IPS-NIHi7 (cell line): ENCODE results near the gene SCN5A.

Experiments used
- DNase-seq: peaks from one replicate; pipeline ENCODE4 v3.0.0; 2012; ENCODE audit warnings: mixed read lengths; ENCODE audit errors: extremely low spot score

The SCN5A gene

DNA sequence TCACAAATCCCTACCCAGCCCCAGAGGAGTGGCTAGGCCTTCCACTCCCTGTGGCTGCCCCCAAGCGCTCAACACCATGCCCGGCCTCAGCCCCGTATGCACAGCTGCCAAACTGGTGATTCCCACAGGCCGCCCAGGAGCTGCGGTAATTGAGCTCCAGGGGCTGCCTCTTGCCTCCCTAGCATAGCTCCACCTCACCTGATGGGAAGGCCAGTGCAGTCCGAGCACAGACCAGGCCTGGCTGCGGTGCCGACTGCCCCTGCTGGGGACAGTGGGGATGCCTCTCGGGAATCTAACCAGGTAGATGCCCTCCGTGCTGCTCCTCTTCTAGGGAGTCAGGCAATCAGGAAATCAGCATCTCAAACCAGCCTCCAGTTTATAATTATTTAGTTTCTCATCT is 25.9 kb downstream of the SCN5A start:
- DNase-seq, result peak; percentile 80

DNA sequence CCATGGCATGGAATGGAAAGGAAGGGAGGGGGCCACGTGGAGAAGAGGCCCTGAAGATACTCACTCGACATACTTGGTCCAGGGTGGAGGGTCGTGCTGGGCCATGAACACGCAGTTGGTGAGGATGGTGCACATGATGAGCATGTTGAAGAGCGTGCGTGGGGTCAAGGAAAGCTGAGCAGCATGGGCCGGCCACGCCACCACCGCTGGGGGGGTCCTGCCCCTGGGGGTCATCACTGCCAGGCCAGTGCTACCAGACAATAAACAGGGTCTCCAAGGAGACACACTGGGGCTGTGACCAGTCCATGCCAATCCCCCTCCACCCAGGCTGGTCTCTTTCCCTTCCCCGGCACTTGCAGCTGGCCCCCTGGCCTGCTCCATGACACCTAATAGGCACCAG is 27.2 kb downstream of the SCN5A start:
- no peak for DNase-seq

DNA sequence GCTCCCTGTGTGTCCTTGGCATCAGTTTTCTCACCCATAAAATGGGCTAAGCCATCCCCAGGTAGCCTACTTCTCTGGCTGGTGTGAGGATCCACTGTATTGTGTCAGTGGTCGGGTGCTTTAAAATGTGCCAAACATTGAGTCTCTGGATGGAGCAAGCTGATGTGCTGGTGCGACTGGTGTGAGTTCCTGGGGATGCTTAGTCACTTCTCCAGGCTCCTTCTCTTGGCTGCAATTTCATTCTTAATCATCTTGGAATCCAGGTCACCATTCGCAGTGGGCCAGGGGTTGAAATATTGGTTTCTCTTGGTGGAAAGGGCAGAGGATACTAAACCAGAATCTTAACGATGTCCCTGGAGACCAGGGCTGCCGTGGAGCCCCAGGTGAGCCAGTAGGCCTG is 29.3 kb downstream of the SCN5A start:
- DNase-seq, result no peak

DNA sequence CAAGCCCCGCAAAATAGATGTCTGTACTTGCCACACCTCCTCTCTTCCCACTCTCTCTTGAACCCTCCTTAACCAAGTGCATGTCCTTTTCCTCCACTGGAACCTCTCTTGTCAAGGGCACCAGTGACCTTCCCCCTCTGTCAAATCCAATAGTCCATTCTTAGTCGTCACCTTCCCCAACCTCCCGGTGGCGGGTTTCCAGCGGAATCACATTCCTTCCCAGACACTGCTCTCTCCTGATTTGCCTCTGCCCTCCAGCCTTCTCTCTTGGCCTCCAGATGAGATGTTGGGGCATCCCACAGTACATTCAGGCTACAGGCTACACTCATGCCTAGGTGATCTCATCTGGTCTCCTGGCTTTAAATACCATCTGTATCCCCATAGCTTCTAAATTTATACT is 31.1 kb downstream of the SCN5A start:
- no peak for DNase-seq

DNA sequence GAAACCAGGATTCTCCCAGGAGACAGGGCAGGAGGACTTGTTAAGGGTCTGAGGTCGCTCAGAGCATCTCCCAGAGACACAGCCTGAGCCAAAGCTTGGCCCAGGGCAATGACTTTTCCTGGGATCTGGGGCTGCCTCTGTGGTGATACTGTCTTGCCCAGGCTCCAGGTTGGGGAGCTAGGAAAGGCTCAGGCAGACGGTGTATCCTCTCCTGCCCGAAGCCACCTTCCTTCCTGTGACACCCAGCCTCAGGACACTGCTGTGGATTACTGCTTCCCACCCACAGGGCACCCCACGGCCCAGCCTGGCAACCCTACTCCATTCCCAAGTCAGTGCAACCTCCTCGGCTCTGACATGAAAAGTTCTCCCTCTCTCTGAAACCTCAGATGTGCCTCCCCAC is 31.9 kb downstream of the SCN5A start:
- DNase-seq, result no peak

DNA sequence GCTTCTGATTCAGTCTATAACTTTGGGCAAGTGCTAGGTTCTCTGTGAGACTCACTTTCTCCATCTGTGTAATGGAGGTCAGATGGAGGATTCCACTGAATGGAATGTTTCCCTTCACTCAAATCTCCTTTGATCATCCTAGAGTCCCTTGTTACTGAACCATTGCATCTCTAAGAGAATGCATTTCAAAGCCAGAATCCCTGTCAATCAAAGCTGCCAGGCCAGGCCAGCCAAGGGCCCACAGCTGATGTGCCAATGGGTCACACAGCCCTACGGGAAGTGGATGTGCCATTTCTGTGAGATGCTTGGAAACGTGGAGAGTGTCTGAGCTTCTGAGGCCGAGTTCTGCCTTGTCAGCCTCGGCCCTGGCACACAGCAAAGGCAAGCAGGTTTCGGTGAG is 32.4 kb downstream of the SCN5A start:
- DNase-seq, result no peak

DNA sequence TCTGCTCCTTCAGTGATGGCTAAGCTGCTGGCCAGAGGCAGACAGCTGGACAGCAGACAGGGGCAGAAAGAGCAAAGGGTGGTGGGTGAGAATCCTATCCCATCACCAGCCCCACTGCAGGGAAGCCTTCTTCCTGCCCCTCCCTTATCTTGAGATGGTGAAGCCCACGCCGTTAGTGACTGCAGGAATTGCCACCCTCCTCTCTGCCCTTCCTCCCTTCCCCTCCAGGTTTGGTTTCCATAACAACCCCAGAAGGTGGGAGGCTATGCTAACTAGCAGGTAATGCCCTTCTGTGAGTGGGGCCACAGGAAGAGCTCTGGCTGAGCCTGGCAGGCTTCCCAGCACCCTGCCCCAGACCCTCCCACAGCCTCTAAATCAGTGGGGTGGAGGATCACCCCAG is 32.8 kb downstream of the SCN5A start:
- DNase-seq, result no peak

DNA sequence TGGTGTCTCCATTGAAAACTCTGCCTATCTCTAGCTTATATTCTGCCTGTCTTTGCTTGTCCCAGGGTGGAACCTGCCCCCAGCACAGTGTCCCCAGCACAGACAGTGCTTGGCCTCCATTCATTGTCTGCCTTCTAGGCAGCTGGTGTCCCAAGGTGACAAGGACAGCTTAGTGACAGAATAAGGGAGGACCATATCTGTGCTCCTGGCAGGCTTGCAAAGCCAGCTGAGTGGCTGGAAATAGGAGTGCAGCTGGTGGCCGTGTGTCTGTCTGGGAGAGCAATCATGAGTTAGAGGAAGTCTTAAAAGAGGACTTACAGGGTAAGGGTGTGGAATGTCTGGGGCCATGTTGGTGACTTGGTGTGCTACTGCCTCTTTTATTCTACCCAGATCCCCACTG is 33.4 kb downstream of the SCN5A start:
- no peak for DNase-seq

DNA sequence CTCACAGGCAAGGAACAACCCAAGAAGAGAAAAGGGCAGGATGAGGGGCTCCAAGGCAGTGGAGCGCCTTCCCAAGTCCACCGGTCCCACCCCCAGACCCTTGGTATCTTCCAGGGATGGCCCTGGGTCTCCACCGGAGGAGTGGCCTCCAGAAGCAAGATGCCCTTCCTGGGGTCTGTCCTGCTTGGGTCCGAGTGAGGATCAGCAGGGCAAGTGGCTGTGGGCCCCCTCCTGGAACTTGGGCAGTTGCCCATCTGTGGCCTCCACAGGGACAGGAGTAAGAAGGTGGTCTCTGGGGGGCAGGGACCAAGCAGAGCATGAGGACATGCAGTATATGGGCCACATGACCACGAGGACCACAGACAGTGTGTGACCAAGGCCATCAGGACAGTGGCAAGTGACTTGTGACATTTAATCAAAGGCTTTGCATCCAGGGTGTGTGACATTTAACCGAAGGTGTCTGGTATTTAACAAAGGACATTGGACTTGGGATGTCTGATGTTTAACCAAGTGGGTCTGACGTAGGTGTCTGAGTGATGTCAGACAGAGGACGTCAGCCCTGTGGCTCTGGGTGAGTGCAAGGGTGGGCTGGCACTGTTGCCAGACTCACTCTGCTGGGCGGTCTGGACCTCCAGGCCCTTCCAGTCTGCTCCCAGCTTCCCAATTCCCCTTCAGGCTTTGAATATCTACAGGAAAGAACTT is 34.7 kb downstream of the SCN5A start:
- DNase-seq, result no peak

DNA sequence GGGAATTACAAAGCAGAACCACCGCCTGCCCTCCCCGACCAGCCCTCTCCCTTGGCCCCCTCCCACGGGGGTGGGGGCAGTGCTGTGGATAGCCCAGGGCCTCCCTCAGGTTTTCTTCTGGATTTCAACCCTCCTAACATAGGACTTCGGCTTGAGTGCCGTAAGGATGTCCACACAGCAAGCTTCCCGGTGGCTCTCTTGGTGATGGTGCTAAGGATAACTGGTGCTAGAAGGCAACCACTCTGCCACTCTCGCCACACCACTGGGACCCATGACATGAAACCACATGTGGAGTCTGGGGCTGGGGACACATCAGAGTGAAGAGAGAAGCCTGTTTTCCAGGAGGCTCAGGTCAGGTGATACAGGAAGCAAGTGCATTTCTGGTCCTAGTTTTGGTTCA is 35.4 kb downstream of the SCN5A start:
- no peak for DNase-seq

DNA sequence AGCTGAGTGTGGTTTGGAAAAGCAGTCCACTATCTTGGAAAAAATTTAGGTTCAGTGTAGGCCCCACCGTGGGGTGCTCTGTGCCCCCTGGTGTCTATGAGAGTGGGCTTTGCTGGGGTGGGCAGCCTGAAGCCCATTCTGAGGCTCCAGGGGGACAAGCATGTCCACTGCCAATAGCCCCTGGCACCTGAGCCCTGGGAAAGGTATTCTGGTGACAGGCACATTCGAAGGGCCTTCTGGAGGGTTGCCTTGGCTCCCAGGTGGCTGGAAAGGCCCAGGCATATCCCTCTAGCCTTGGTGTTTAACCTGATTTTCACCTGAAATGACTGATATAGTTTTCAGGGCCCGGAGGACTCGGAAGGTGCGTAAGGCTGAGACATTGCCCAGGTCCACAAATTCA is 36.1 kb downstream of the SCN5A start:
- DNase-seq, result no peak

DNA sequence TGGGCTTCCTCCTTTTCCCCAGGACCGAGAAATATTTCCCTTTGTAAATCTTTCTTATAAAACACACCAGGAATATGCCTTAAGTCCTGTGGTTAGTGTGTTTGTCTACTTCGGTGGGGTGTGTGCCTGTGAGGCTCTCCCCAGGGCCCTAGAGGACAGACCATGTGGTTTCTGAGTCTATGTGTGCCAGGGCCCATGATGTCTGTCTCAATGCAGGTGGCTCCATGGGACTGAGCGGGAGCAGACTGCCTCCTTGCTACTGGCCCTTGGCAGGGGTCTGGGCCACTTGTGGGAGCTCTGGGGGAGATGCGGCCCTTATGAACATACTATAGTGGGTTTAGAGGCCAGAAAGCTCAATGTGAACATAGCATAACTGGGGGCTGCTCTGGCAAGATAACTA is 37.6 kb downstream of the SCN5A start:
- no peak for DNase-seq

DNA sequence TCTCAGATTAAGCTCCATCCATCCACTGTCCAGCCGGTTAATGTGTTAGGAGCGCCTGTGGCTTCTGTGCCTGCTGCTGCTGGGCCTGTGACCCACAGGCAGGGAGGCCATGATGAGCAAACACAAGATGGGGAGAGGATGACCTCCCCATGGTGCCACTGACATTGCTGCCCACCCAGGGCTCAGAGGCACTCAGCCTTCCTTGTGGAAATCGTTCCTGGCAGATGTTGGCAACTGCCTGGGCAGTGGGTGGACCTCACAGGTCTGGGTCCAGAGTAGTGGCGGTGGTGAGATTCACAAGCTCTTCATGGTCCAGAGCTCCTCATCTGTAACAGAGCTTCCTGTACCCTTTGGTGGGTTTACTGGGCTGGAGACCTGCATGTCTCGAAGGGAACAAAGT is 38.6 kb downstream of the SCN5A start:
- no peak for DNase-seq

DNA sequence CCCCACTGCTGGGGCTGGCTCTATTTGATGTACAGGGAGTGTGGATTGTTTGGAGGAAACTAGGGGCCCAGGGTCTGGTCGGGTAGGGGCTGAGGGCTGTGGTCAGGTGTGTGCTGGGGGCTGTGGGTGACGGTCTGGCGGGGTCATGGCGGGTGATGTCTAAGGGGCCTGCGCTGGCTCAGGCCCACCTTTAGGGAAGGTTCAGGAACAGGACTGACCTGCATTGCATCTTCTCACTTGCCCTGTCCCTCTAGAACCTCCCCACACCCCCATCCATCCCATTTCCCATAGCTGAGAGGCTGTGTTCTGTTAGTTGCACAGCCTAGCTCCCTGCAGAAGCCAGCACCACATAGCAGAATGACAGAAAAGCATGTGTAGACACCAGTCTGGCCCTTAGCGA is 39.1 kb downstream of the SCN5A start:
- DNase-seq, result no peak

DNA sequence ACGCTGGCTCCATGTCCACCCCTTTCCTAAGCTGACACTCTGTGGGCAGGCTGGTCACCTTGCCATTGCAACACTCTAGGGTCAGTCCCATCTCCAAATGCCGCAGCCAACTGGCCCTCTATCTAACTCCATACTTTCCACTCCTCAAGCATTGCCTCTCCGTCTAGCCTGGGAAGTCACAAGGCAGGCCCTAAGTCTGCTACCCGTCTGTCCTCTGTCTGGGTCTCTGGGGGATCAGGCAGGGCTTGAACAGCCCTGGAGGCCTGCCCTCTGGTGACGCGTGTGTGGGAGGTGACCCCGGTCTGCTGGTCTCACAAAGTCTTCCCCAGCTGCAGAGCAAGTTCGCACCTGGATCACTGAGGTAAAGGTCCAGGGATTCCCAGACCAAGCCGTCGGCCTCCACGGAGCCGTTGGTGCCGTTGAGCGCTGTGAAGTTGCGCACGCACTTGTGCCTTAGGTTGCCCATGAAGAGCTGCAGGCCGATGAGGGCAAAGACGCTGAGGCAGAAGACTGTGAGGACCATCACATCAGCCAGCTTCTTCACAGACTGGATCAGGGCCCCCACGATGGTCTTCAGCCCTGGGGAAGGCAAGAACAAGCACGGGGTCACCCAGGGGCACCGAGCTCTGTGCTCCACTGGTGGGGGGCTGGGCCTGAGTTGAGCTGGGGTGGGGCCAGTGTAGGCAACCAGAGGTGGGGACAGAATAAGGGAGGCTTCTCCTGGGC is 39.9 kb downstream of the SCN5A start:
- DNase-seq, result no peak

DNA sequence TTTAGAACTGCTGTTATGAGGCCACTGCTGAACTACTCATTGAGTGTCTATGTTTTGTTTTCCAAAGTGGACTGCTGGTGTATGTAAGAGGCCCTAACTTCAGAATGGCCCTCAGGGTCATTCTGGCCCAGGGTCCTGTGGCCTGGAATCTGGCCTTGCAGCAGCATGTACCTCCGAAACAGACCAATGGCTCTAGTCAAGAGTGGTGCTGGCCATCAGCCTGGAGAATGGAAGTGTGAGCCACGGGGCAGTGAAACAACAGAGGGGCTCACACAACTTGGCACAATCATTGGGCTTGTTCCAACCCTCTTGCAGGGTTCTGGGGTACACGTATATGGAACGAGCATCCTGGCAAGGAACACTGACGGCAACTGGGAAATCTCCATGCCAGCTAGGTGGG is 40.5 kb downstream of the SCN5A start:
- no peak for DNase-seq

DNA sequence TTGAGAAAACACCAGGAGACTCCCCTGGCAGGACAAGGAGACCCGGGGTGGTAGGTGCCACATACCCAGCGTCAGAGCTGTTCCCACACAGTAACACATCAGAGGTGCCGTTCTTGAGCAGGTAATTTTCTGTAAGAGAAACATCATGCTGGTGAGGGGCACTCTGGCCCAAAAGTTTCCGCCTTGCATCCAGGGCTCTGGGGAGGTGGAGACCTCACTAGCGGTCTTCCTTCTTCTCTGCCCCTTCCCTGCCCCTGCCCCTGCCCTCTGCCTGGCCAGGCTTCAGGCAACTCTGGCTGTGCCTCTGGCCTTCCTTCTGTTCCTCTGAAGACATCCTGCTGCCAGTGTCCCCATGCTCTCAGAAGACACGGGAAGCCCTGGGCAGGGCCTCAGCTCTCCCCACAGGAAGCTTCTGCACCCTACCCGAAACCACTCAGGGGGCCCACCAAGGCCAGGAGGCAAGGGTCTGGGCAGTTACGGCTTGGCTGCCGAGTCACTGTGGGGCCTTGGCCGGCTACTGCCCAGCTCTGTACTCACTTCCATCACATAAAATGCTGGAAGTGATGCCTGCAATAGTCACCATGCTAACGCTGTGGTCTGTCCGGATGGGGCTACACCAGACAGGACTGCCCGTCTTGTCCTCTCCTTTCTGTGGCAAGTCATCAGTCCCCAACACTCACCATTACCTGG is 41.3 kb downstream of the SCN5A start:
- DNase-seq, result no peak

DNA sequence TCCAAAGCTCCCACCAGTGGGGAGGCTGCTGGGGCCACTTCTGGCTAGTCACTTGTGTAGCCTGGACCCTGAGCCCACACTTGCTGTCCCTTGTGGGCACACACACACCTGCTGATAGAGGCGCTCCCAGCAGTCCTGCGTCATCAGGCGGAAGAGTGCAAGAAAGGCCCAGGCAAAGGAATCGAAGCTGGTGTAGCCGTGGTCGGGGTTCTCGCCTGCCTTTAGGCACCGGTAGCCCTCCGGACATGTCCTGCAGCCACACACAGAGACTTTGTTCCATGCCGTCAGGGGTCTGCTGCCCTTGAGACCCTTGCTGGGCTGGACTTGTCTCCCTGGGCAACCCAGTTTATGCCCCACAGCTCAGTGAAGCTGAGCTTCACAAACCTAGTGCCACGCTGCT is 42.9 kb downstream of the SCN5A start:
- DNase-seq, result no peak

DNA sequence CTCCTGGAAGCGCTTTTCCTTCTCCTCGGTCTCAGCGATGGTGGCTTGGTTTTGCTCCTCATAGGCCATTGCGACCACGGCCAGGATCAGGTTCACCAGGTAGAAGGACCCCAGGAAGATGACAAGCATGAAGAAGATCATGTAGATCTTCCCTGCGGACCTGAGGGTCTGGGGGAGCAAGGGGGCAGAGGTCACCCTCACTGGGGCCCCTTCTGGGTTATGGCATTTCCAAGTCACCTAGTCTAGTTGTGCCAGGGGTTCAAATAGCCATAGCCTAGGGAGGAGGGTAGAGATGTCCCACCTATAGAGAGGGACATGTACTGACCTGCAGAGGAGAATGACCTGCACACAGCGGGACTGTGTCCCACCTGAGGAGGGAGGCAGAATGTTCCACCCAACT is 43.5 kb downstream of the SCN5A start:
- DNase-seq, result no peak

DNA sequence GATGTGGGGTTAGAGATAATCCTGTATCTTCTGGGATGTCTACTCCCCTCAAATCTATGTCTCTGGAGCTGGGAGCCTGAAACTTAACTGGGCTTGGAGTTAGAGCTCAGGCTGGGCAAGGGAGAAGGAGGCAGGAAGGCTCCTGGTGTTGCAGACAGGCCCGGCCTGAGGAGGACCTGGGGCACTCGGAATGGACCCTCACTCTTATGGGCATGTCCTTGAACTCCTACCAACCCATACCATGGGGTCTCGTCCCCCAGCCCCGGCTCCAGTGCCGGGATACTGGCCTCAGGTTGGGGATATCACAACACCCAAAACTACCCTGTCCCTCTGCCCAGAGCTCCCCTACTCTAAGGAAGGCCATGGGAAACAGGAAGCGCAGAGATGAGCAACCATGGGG is 45.2 kb downstream of the SCN5A start:
- DNase-seq, result no peak

DNA sequence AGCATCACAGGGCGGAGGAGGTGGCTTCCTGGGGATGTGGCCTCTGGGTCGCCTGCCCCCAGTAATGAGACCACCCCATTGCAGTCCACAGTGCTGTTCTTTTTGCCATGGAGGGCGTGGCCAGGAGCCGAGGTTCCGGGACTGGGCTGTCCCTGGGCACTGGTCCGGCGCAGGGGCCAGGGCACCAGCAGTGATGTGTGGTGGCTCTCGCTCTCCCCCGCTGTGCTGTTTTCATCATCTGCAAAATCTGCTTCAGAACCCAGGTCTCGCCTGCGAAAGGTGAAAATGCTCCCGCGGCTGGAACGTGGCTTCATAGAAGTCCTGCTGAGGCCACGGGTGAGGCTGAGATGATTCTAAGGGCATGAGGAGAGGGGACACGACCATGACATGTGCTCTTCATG is 45.8 kb downstream of the SCN5A start:
- DNase-seq, result no peak

DNA sequence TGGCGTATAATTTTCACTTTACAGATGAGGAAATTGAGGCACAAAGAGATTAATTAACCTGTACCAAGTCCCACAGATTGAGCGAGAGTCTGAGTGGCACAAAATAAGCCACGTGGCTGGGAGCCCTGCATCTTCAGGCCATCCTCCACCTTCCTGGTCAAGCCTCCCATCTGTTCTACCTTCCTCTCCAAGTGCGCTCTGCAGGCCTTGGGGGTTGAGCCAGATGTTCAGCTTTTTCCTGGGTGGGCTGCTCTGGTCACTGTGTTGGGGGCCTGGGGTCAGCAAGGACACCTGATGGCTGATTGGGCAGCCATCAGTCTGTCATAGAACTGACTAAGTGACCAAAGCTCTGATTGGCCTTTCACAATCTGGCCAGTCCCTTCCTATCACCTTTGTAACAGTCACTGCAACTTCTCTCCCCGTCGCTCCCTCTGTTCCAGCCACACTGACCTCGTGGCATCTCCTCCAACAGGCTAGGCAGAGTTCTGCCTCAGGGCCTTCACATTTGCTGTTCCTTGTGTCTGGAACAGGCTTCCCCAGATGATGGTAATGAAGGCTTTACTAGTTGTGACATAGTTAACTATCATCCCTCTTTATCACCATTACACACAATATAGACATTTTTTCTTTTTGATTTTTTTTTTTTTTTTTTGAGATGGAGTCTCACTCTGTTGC is 46.8 kb downstream of the SCN5A start:
- no peak for DNase-seq
